Measurements from ENCODE around the gene PHF13.

DNA sequence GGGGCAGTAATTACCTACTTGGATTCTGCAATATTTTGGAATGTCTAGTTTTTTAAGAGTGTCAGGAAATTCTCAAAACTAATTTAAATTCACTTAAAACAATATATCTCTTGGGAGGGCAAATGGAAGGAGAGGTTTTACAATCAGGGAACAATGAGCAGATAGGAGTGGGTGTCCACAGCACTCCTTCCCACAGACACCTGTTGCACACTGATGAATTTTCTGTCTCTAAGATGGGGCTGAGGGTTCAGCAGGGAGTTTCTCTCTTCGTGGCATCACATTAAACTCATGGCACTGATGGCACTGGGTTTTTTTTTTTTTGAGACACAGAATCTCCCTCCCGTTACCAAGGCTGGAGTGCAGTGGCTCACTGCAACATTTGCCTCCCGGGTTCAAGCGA is 5.5 kb downstream of the PHF13 start:
- TF ChIP-seq EP300 (IDR thresholded peaks at IDR 0.05) (no peak), POLR2AphosphoS5 (IDR thresholded peaks at IDR 0.05) (no peak)
- TF ChIP-seq, protein P1, sequence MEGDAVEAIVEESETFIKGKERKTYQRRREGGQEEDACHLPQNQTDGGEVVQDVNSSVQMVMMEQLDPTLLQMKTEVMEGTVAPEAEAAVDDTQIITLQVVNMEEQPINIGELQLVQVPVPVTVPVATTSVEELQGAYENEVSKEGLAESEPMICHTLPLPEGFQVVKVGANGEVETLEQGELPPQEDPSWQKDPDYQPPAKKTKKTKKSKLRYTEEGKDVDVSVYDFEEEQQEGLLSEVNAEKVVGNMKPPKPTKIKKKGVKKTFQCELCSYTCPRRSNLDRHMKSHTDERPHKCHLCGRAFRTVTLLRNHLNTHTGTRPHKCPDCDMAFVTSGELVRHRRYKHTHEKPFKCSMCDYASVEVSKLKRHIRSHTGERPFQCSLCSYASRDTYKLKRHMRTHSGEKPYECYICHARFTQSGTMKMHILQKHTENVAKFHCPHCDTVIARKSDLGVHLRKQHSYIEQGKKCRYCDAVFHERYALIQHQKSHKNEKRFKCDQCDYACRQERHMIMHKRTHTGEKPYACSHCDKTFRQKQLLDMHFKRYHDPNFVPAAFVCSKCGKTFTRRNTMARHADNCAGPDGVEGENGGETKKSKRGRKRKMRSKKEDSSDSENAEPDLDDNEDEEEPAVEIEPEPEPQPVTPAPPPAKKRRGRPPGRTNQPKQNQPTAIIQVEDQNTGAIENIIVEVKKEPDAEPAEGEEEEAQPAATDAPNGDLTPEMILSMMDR (IDR thresholded peaks at IDR 0.05), result no peak

Measured in gastroesophageal sphincter (tissue), 3 donors.